Measurements from ENCODE around the gene MKRN2OS.
"Not testable (repeated sequence)": the region's sequence is repeated elsewhere in the genome, so short reads cannot be mapped to it uniquely, and the experiment has no call there.

Gene MKRN2OS

DNA sequence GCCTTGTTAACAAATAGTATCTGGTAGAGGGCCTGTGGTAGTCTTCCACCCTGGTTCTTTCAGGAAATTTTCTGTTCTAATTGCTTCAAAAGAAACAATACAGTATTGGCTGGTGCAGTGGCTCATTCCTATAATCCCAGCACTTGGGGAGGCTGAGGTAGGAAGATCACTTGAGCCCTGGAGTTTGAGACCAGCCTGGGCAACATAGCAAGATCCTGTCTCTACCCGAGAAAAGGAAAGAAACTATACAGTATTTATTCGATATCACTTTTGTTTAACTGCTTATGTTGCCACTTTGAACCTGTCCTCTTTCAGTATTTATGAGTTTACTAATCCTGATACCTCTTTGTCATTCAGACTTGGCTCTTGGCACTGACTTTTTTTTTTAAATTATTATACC, 16.1 kb upstream of the MKRN2OS start:
- no peak for DNase-seq (ENCODE audit: low spot score)

DNA sequence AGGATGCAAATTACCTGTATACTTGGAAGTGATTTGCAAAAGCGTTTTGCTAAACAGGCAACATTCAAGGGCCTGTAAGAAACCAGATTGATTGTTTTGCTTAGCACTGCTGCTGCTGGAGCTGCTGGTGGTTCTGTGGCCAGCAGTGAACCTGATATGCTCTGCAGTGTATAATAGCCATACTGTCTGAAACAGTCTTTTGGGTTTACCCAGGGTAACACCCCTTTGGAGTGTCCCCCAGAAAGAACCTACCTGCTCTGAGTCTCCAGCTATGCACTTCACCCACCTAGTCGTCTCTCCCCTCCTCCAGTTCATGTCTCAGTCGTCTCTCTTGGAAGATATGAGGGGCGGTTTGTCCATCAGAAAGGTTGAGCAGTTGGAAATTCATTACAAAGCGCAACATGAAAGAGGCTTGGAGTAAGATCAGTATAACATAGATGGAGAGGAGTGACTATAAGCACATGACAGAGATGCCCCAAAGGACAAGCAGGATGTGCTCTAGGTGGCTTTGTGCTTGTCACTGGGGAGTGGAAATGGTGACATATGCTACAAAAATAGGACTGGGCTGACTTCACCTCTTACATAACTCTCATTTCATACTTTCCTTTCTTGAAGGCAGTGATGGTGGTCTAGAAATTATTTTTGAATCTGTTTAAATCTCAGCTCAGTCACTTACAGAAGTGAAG, 15.3 kb upstream of the MKRN2OS start:
- no peak for DNase-seq (ENCODE audit: low spot score)

DNA sequence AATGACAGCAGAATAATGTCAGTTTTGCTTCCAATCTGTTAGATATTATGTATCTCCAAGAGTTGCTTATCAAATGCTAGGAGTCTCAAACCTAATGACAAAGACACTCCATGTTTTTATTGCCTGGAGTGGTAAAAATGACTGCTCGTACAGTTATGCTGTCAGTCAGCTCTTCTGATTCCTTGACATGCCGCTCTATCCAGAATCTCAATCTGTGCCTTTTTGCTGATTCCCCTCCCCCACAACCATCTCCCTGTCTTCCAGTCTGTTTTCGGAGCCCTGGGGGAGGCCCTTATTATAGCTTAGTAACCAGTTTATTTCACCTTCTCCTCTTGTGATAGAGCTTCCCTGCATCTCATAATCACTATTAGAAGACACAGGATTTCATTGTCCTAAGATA, 14.2 kb upstream of the MKRN2OS start:
- no peak for DNase-seq (ENCODE audit: low spot score)

- DNase-seq (ENCODE audit: low spot score) = peak; percentile 23
These were observed 13.4 kb upstream of the MKRN2OS start for GRCh38 chr3:12558706-12559105.

GRCh38 chr3:12557473-12558100, 12.3 kb upstream of the MKRN2OS start:
- peak; percentile 12 for DNase-seq (ENCODE audit: low spot score)

GRCh38 chr3:12556690-12557472, 11.6 kb upstream of the MKRN2OS start, which contains the start of gene MKRN2:
Gene MKRN2, plus strand, starts transcription at chr3:12557087. Its CDS starts 64 bp downstream, at chr3:12557151.
- DNase-seq (ENCODE audit: low spot score) = peak; percentile 89

DNA sequence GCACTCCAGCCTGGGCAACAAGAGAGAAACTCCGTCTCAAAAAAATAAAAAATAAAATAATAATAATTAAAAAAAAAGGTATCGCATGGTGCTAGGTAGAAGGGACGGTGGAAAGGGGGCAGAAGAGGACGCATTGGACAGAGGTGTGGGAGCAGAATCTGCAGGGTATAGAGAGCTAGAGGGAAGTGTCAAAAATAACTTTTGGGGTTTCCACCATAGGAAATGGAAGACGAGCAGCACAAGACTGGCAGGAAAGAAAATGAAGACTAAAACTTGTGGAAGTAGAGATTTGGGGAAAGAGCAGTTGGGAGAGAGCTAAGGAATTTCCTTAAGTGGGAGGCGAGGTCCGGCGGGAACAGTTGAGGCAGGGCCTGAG, 11.0 kb upstream of the MKRN2OS start:
- DNase-seq (ENCODE audit: low spot score) = no peak

- DNase-seq (ENCODE audit: low spot score) = peak; percentile 46
These were observed 8.7 kb upstream of the MKRN2OS start for GRCh38 chr3:12553921-12554391.

DNA sequence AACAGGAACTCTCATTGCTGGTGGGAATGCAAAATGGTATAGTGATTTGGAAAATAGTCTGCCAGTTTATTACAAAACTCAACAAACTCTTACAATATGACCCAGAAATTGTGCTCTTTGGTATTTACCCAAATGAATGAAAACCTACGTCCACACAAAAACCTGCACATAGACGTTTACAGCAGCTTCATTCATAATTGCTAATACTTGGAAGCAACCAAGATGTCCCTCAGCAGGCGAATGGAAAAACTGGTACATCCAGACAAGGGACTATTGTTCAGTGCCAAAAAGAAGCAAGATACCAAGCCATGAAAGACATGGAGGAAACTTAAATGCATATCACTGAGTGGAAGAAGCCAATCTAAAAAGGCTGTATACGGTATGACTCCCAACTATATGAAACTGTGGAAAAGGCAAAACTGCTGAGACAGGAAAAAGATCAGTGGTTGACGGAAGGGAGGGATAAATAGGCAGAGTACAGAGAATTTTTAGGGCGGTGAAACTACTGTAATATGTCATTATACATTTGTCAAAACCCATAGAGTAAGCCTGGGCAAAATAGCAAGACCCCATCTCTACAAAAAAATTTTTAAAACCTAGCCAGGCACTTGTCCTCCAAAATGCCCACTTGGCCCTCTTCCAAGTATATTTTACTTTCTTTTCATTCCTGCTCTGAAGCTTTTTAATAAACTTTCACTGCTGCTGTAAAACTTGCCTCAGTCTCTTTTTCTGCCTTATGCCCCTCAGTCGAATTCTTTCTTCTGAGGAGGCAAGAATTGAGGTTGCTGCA, 4.9 kb upstream of the MKRN2OS start:
- DNase-seq (ENCODE audit: low spot score) = no peak

- DNase-seq (ENCODE audit: low spot score) = no peak
These were observed 437 bp downstream of the MKRN2OS start for GRCh38 chr3:12544652-12545472.

DNA sequence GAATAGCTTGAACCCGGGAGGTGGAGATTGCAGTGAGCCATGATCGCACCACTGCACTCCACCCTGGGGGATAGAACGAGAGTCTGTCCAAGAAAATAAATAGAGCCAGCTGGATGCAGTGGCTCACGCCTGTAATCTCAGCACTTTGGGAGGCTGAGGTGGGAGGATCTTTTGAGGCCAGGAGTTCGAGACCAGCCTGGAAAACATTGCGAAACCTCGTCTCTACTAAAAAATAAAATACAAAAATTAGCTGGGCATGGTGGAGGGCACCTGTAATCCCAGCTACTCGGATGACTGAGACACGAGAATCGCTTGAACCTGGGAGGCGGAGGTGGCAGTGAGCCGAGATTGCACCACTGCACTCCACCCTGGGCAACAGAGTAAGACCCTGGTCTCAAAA, 1.8 kb downstream of the MKRN2OS start:
- not testable (repeated sequence) for DNase-seq (ENCODE audit: low spot score)

- DNase-seq (ENCODE audit: low spot score) = no peak
These were observed 3.7 kb downstream of the MKRN2OS start for GRCh38 chr3:12541625-12542024.

DNA sequence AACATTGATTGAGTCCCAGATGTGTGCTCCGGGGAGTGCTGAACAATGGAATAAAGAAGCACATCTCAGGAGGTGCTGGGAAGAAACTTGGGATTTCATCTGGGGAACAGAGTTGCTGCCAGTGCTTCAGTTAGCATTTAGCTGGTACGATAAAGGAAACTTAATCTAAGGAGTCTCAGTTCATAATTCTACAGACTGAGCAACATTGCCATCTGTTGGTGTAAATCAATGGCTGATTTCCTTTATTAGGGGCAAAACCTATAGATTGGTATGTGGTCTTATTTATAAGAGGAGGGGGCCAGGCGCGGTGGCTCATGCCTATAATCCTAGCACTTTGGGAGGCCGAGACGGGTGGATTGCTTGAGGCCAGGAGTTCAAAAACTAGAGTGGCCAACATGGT, 8.9 kb downstream of the MKRN2OS start:
- no peak for DNase-seq (ENCODE audit: low spot score)

GRCh38 chr3:12532182-12532581, 13.1 kb downstream of the MKRN2OS start:
- DNase-seq (ENCODE audit: low spot score) = no peak

DNA sequence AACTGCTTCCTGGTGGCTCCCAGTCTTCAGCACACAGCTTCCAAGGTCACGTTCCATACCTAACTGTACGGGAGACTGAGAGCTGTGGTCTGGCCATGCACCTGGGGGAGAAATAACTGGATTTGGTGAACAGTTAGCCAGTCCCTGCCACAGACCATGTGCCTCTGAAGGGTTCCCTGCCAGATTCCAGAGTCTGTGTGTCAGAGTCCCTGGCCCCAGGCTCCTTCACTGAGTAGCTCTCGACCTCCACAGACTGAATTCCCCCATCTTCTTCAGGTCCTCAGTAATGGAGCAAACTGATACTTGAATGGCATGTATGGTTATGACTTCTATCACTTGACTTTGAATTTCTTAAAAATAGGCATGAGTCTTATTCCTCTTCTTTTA, 17.5 kb downstream of the MKRN2OS start:
- DNase-seq (ENCODE audit: low spot score) = no peak

DNA sequence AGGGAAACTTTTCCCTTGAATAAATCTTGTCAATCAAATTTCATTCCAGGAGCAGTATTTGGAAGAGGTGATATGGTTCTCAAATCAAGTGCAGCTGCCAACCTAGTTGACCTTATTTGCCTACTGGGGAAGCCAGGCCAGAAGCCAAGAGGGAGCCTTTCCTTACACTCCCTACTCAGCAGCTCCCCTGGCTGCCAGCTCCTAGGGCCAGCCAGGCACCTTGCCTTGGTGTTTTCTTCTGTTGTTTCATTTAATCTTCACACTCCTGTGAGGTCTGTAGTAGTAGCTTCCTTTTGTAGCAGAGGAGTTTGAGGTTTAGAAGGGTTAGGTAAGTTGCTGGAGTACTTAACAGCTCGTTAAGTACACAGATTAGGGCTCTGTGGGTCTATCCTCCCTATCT, 22.6 kb downstream of the MKRN2OS start:
- DNase-seq (ENCODE audit: low spot score) = no peak

DNA sequence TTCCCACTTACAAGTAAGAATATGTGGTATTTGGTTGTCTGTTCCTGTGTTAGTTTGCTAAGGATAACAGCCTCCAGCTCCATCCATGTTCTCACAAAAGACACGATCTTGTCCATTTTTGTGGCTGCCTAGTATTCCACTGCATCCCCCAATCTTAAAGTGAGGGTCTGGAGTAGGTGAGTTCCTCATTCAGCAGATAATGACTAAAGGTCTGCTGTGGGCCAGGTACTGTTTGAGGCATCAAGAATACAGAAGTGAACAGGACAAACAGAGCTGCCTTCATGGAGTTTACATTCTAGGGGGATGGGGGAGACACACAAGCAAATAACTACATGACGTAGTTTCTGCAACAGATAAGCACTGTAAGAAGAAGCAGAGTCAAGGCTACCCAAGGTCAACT, 24.3 kb downstream of the MKRN2OS start:
- DNase-seq (ENCODE audit: low spot score) = no peak

GRCh38 chr3:12518261-12519028, 26.9 kb downstream of the MKRN2OS start:
- no peak for DNase-seq (ENCODE audit: low spot score)

GRCh38 chr3:12516873-12517272, 28.4 kb downstream of the MKRN2OS start:
- no peak for DNase-seq (ENCODE audit: low spot score)

GRCh38 chr3:12515631-12516030, 29.7 kb downstream of the MKRN2OS start:
- no peak for DNase-seq (ENCODE audit: low spot score)
